Measurements from ENCODE around the gene ZNF8. TPM values are rescaled to one million over a fixed set of nuclear protein-coding genes. Genes with fewer than 3 reads are reported as not detected.

The ZNF8 gene
- total and polyA plus RNA-seq, 10 of the 15 experiments (the other 5 are each of a cell fraction or from before 2014, with no cell fraction given), result 0.46 to 5.4 (median 2.6) TPM

DNA sequence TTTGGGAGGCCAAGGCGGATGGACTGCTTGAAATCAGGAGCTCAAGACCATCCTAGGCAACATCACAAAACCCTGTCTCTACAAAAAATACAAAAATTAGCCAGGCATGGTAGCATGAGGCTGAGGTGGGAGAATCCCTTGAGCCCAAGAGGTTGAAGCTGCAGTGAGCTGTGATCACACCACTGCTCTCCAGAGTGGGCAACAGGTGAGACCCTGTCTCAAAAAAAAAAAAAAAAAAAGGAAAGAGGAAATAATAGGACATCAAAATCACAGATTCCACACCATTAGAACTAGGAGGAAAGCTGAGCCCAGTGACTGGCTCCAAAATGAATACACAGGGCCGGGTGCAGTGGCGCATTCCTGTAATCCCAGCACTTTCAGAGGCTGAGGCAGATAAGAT, 3.2 kb upstream of the ZNF8 start:
- no peak overlapping the region for H3K4me3 ChIP-seq
- H3K4me2 ChIP-seq (ENCODE audit: control insufficient read depth, insufficient read depth), result no peak overlapping the region
- intact Hi-C loops (cut with micrococcal nuclease; ENCODE audit: unreplicated experiment), result no loop called here
- no peaks in the 10 kb centered on the region; the same call in 1 of the 2 replicates for H3K4me1 ChIP-seq (ENCODE audit: control insufficient read depth, insufficient read depth, low read length)
- ATAC-seq (no peak), DNase-seq (ENCODE audit: low read depth, low spot score) (no peak), FAIRE-seq (no peak)
- RAD21 ChIA-PET (ENCODE audit: unreplicated experiment), result no interaction called here
- no TSS peak for BruUV-seq (replicated peaks)
- no peaks in the 10 kb centered on the region for H4K20me1 ChIP-seq (ENCODE audit: control insufficient read depth, insufficient read depth)
- SMC1A ChIA-PET (ENCODE audit: uncharacterized antibody, unreplicated experiment), result no interaction called here
- CTCF ChIA-PET, result interaction anchor here (0.8 kb wide), 1 partner anchor 34 kb away, joined by 3 read pairs; no protein-coding TSS in a partner anchor
- no peak overlapping the region for H2AFZ ChIP-seq (ENCODE audit: control insufficient read depth, low read depth, low read length)
- H3K36me3 ChIP-seq (ENCODE audit: control insufficient read depth in 2 of 2, insufficient read depth in 2 of 2, low read length in 1 of 2), result no peaks in the 10 kb centered on the region
- no peak for TF ChIP-seq SMC3 (IDR thresholded peaks at IDR 0.05; ENCODE audit: borderline replicate concordance, low read length)
- no peak for TF ChIP-seq SUZ12 (IDR thresholded peaks at IDR 0.05; ENCODE audit: unreplicated experiment)
- TF ChIP-seq, protein P1, sequence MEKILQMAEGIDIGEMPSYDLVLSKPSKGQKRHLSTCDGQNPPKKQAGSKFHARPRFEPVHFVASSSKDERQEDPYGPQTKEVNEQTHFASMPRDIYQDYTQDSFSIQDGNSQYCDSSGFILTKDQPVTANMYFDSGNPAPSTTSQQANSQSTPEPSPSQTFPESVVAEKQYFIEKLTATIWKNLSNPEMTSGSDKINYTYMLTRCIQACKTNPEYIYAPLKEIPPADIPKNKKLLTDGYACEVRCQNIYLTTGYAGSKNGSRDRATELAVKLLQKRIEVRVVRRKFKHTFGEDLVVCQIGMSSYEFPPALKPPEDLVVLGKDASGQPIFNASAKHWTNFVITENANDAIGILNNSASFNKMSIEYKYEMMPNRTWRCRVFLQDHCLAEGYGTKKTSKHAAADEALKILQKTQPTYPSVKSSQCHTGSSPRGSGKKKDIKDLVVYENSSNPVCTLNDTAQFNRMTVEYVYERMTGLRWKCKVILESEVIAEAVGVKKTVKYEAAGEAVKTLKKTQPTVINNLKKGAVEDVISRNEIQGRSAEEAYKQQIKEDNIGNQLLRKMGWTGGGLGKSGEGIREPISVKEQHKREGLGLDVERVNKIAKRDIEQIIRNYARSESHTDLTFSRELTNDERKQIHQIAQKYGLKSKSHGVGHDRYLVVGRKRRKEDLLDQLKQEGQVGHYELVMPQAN (conservative IDR thresholded peaks at IDR 0.05), result no peak
- no peak for TF ChIP-seq POLR2AphosphoS2 (IDR thresholded peaks at IDR 0.05; ENCODE audit: low read depth, low read length)
- TF ChIP-seq, protein P2, sequence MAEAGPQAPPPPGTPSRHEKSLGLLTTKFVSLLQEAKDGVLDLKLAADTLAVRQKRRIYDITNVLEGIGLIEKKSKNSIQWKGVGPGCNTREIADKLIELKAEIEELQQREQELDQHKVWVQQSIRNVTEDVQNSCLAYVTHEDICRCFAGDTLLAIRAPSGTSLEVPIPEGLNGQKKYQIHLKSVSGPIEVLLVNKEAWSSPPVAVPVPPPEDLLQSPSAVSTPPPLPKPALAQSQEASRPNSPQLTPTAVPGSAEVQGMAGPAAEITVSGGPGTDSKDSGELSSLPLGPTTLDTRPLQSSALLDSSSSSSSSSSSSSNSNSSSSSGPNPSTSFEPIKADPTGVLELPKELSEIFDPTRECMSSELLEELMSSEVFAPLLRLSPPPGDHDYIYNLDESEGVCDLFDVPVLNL (IDR thresholded peaks at IDR 0.05; ENCODE audit: low read depth, low read length), result no peak
- H3K9ac ChIP-seq (ENCODE audit: control insufficient read depth, insufficient read depth, low read length), result no peak overlapping the region
- H3K27me3 ChIP-seq (replicated peaks in 1 of 2; ENCODE audit: control insufficient read depth in 2 of 2, insufficient read depth in 2 of 2, low read length in 1 of 2), result no peaks in the 10 kb centered on the region
- POLR2A ChIA-PET, result interaction anchor here (1.1 kb wide), 1 partner anchor 21 kb away, joined by 3 read pairs; no protein-coding TSS in a partner anchor
- WGBS (ENCODE audit: insufficient coverage, insufficient replicate concordance, low lambda C conversion rate, missing lambda C conversion rate), result 96% methylated on average over 3 of the region's 3 CpGs
- H3K9me3 ChIP-seq (replicated peaks; ENCODE audit: control insufficient read depth, insufficient read depth, low read length), result peaks cover 5% of the 10 kb centered on the region
- no peak overlapping the region for H3K27ac ChIP-seq (ENCODE audit: control insufficient read depth, insufficient read depth)
- in situ Hi-C loops (cut with MboI), result loop anchor here (10.0 kb wide), 1 partner anchor 1861 kb away; no protein-coding TSS in a partner anchor
- H3K79me2 ChIP-seq (ENCODE audit: control insufficient read depth, insufficient read depth, low read length), result peaks cover 16% of the 10 kb centered on the region

Measured in GM12878 (cell line).